ENCODE measurements around the gene JPH4.

DNA sequence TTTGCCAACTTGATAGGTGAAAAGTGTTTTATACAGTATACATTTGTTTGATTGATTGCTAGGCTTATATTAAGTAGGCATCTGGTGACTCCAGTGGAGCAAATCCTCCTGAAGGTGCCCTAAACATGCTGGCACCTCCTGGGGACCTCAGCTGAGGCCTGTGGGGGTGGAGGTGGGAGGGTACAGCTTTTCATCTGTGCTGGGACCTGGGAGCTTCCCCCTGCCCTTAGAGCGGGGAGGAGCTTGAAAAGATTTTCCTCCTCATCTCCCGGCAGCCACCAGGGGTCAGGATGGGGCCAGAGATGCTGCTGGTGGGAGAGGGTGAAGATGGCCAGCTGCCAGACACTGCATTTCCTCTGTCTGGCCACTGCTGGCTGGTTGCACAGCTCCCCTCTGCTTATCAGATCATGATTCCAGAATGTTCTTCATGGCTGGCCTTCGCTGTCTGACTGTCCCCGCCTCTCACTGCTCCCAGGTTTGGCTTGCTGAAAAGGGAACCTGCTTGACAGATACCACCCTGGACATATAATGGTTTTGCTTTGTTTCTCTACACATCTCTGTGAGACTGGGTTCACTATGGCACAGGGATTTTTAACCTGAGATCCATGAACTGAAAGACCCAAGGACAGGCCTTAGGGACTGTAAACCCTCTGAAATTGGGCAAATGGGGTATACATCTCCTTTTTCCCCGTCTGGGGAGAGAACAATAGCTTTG is 10.5 kb upstream of the JPH4 start:
- TF ChIP-seq, protein P1, sequence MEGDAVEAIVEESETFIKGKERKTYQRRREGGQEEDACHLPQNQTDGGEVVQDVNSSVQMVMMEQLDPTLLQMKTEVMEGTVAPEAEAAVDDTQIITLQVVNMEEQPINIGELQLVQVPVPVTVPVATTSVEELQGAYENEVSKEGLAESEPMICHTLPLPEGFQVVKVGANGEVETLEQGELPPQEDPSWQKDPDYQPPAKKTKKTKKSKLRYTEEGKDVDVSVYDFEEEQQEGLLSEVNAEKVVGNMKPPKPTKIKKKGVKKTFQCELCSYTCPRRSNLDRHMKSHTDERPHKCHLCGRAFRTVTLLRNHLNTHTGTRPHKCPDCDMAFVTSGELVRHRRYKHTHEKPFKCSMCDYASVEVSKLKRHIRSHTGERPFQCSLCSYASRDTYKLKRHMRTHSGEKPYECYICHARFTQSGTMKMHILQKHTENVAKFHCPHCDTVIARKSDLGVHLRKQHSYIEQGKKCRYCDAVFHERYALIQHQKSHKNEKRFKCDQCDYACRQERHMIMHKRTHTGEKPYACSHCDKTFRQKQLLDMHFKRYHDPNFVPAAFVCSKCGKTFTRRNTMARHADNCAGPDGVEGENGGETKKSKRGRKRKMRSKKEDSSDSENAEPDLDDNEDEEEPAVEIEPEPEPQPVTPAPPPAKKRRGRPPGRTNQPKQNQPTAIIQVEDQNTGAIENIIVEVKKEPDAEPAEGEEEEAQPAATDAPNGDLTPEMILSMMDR (IDR thresholded peaks at IDR 0.05): peak; percentile 86
- no peak for TF ChIP-seq ZFX (IDR thresholded peaks at IDR 0.05; ENCODE audit: borderline replicate concordance)
